Transverse colon (tissue), 3 donors: ENCODE data around the gene CTRL.

Source experiments
- CTCF ChIP-seq, 5 experiments: fragments of 200-600 bp in 3 of 5; fragments of 450-650 bp in 2 of 5; sonication (generic) in 3 of 5; IDR thresholded peaks; 1 replicate in 2 of 5; 2 replicates in 3 of 5; pipeline ENCODE4 v1.5.1; 2016 to 2017; ENCODE audit warnings: antibody characterized with exemption in 5 of 5, inconsistent platforms in 3 of 5, mild to moderate bottlenecking in 2 of 5, moderate library complexity in 1 of 5
- POLR2A ChIP-seq: fragments of 450-650 bp; IDR thresholded peaks from one replicate; pipeline ENCODE4 v1.6.1; 2016; ENCODE audit warnings: antibody characterized with exemption, mild to moderate bottlenecking, moderate library complexity

DNA sequence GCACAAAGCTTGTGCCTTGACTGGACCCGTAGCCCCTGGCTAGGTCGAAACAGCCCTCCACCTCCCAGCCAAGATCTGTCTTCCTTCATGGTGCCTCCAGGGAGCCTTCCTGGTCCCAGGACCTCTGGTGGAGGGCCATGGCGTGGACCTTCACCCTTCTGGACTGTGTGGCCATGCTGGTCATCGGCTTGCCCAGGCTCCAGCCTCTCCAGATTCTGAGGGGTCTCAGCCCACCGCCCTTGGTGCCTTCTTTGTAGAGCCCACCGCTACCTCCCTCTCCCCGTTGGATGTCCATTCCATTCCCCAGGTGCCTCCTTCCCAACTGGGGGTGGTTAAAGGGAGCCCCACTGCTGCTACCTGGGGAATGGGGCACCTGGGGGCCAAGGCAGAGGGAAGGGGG lies 3.5 kb downstream of the CTRL start:
- no peak for TF ChIP-seq CTCF (IDR thresholded peaks at IDR 0.05)
- TF ChIP-seq POLR2A = no peak
